Bronchial epithelial cell (primary cell): ENCODE results near the gene CTSO. TPM values are rescaled to one million over a fixed set of nuclear protein-coding genes. Genes with fewer than 3 reads are reported as not detected.
A peak's percentile ranks its signal among the peaks of the same experiment; 100 is the strongest.

Experiments used
- DNase-seq: peaks from one replicate; pipeline ENCODE4 v3.0.0-alpha.2; 2010; ENCODE audit warnings: low read depth
- FAIRE-seq: peaks from 2 replicates; lab custom pipeline; 2011; peaks lifted over from hg19 to GRCh38; lab: Jason Lieb, UNC
- H3K27me3 ChIP-seq: 2 replicates; pipeline ENCODE4 v1.5.1; 2011; ENCODE audit warnings: low read length; ENCODE audit not compliant: control insufficient read depth, insufficient read depth
- H3K36me3 ChIP-seq: 2 replicates; pipeline ENCODE4 v1.5.1; 2011; ENCODE audit warnings: low read length; ENCODE audit not compliant: control insufficient read depth, insufficient read depth
- H3K4me3 ChIP-seq: 2 replicates; pipeline ENCODE4 v1.5.1; 2011; ENCODE audit warnings: mild to moderate bottlenecking, low read depth, low read length, control low read depth
- total RNA-seq: library from RNA; depleted of rRNA; stranded (reverse); fragments of >200 nt; gene quantifications from 2 replicates; pipeline ENCODE4 v1.2.1, GENCODE V29; 2014
- TF ChIP-seq, protein P1 (sequence below): IDR thresholded peaks from 2 replicates; pipeline ENCODE4 v1.5.1; 2011; ENCODE audit warnings: mild to moderate bottlenecking, moderate library complexity, low read length, control low read depth, inconsistent platforms; ENCODE audit not compliant: insufficient read depth, severe bottlenecking

CTSO gene, protein sequence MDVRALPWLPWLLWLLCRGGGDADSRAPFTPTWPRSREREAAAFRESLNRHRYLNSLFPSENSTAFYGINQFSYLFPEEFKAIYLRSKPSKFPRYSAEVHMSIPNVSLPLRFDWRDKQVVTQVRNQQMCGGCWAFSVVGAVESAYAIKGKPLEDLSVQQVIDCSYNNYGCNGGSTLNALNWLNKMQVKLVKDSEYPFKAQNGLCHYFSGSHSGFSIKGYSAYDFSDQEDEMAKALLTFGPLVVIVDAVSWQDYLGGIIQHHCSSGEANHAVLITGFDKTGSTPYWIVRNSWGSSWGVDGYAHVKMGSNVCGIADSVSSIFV
- total RNA-seq, result 1.1 and 2.9 TPM in 2 replicates

DNA sequence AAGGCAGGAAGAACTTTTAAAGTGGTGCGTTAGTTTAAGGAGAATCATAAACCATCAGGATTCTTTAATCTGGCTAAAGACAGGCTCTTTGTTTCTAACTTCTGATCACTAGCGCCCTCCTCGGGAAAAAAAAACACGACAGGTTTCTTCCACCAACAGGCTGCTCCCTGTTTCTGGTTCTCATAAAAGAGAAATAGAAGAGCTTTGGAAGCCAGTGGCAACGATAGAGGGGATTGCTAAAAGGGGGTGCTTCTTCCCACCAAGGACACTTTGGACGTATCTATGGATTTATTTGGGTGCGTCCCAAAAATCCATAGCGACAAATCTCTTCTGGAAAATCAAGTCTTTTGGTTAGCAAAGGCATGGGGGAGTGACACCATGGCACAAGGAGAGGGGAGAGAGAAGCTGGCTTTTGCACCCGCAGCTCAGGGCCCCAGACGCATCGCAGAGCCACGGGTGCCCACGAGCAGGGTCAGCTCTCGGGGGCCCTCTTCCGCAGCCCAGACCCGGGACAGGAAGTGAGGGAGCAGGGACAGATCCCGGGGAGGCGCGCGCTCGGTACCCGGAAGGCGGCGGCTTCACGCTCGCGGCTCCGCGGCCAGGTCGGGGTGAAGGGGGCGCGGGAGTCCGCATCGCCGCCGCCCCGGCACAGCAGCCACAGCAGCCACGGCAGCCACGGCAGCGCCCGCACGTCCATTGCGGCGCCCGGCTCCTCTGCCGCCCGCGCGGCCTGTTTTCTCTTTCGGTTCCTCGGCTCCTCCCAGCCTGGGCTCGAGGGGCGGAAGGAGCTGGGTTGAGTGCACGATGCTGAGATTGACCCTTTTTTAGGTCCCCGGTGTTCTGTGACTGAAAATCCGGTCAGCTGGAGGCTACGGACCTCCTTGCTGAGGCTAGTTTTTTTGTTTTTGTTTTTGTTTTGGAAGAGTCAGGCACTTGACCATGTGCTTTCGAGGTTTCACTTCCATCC is at the start of gene CTSO:
TSS of gene CTSO (minus strand) at position 716 of the 967 bp plus-strand sequence. CDS start at position 697, 19 bp downstream.
- TF ChIP-seq, protein P1, sequence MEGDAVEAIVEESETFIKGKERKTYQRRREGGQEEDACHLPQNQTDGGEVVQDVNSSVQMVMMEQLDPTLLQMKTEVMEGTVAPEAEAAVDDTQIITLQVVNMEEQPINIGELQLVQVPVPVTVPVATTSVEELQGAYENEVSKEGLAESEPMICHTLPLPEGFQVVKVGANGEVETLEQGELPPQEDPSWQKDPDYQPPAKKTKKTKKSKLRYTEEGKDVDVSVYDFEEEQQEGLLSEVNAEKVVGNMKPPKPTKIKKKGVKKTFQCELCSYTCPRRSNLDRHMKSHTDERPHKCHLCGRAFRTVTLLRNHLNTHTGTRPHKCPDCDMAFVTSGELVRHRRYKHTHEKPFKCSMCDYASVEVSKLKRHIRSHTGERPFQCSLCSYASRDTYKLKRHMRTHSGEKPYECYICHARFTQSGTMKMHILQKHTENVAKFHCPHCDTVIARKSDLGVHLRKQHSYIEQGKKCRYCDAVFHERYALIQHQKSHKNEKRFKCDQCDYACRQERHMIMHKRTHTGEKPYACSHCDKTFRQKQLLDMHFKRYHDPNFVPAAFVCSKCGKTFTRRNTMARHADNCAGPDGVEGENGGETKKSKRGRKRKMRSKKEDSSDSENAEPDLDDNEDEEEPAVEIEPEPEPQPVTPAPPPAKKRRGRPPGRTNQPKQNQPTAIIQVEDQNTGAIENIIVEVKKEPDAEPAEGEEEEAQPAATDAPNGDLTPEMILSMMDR, result peak; percentile 56
- Histone ChIP-seq H3K36me3 (no peaks in the 10 kb centered on the region), H3K27me3 (no peaks in the 10 kb centered on the region), H3K4me3 (peak within 1 kb of the TSS; percentile 92)
- DNase-seq (peak; percentile 79), FAIRE-seq (no peak)

DNA sequence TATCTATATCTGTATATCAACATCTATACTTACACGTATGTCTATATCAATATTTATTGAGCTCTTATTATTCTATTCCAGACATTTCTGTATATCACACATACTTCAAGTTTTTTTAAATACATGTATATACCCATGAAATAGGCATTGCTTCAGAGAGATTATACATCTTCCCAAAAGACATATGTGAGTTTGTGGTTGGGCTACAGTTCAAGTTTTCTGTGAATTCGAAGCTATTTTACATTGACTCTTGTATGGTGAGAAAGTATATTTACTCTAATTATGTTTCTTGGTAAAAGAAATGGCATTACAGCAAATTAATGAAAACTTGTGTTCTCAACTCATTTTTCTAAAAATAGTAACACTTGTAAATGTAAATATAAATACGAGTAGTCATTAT is 46.8 kb upstream of the CTSO start:
- Histone ChIP-seq H3K27me3 (no peaks in the 10 kb centered on the region), H3K36me3 (no peaks in the 10 kb centered on the region), H3K4me3 (no peak overlapping the region)
- DNase-seq, result no peak
- TF ChIP-seq, protein P1, result no peak
- FAIRE-seq, result no peak

GRCh38 chr4:155999725-156000124 is 46.1 kb upstream of the CTSO start:
- TF ChIP-seq, protein P1, result peak; percentile 16
- FAIRE-seq (no peak), DNase-seq (no peak)
- no peak overlapping the region for H3K4me3 ChIP-seq
- no peaks in the 10 kb centered on the region for H3K27me3 ChIP-seq
- no peaks in the 10 kb centered on the region for H3K36me3 ChIP-seq

GRCh38 chr4:155995069-155995468 is 41.4 kb upstream of the CTSO start:
- DNase-seq (no peak), FAIRE-seq (no peak)
- Histone ChIP-seq H3K4me3 (no peak overlapping the region), H3K36me3 (no peaks in the 10 kb centered on the region), H3K27me3 (no peaks in the 10 kb centered on the region)
- TF ChIP-seq, protein P1, result no peak

GRCh38 chr4:155984106-155984797 is 30.6 kb upstream of the CTSO start:
- FAIRE-seq (no peak), DNase-seq (no peak)
- no peaks in the 10 kb centered on the region for H3K27me3 ChIP-seq
- TF ChIP-seq, protein P1, result no peak
- H3K36me3 ChIP-seq, result no peaks in the 10 kb centered on the region
- no peak overlapping the region for H3K4me3 ChIP-seq
